Measurements from ENCODE around the gene EFNA1. TPM values are rescaled to one million over a fixed set of nuclear protein-coding genes. Genes with fewer than 3 reads are reported as not detected.
A peak's percentile ranks its signal among the peaks of the same experiment; 100 is the strongest.

Gene EFNA1
- total and polyA plus RNA-seq, 2 of the 13 experiments (the other 11 are each of a cell fraction or from before 2014, with no cell fraction given), result 81.8 to 874 TPM

GRCh38 chr1:155125946-155126555 is 1.6 kb upstream of the EFNA1 start (continued):
- TF ChIP-seq KLF13 (CRISPR knock-in tag; IDR thresholded peaks at IDR 0.05) (no peak), MEF2D (CRISPR knock-in tag; IDR thresholded peaks at IDR 0.05) (peak; percentile 94), MTA1 (CRISPR knock-in tag; IDR thresholded peaks at IDR 0.05; ENCODE audit: borderline replicate concordance) (peak; percentile 94), FOXA3 (CRISPR knock-in tag; IDR thresholded peaks at IDR 0.05) (peak; percentile 92), SMYD3 (CRISPR knock-in tag; IDR thresholded peaks at IDR 0.05) (peak; percentile 98), ZNF75D (CRISPR knock-in tag; IDR thresholded peaks at IDR 0.05; ENCODE audit: borderline replicate concordance) (no peak), AFF4 (CRISPR knock-in tag; IDR thresholded peaks at IDR 0.05) (no peak), IKZF4 (CRISPR knock-in tag; IDR thresholded peaks at IDR 0.05; ENCODE audit: borderline replicate concordance, low read depth, not compliant biosample characterization) (peak; percentile 73), XRCC5 (optimal IDR thresholded peaks at IDR 0.05; ENCODE audit: low read length) (peak; percentile 56), ZSCAN31 (CRISPR knock-in tag; IDR thresholded peaks at IDR 0.05; ENCODE audit: low read depth) (peak; percentile 91), MATR3 (CRISPR knock-in tag; IDR thresholded peaks at IDR 0.05) (no peak), EED (CRISPR knock-in tag; IDR thresholded peaks at IDR 0.05) (peak; percentile 97), ZBTB34 (CRISPR knock-in tag; IDR thresholded peaks at IDR 0.05) (peak; percentile 92), HOXA9 (CRISPR knock-in tag; IDR thresholded peaks at IDR 0.05; ENCODE audit: borderline replicate concordance) (peak; percentile 66), MAFF (IDR thresholded peaks at IDR 0.05; ENCODE audit: low read depth, low read length) (no peak), ZNF501 (CRISPR knock-in tag; IDR thresholded peaks at IDR 0.05) (peak; percentile 86; the same call in 1 of the 2 replicates), TFAP4 (IDR thresholded peaks at IDR 0.05; ENCODE audit: borderline replicate concordance, low read depth) (peak; percentile 69; the same call in 1 of the 2 replicates), MED8 (CRISPR knock-in tag; IDR thresholded peaks at IDR 0.05; ENCODE audit: insufficient replicate concordance) (peak; percentile 98), ZNF207 (IDR thresholded peaks at IDR 0.05; ENCODE audit: borderline replicate concordance) (no peak), NRL (CRISPR knock-in tag; IDR thresholded peaks at IDR 0.05; ENCODE audit: borderline replicate concordance) (peak; percentile 64; the same call in 1 of the 2 replicates), BRD4 (CRISPR knock-in tag; IDR thresholded peaks at IDR 0.05) (peak; percentile 70; the same call in 1 of the 2 replicates), POGZ (CRISPR knock-in tag; IDR thresholded peaks at IDR 0.05) (peak; percentile 84), SMARCC2 (IDR thresholded peaks at IDR 0.05) (no peak), NFE2L2 (IDR thresholded peaks at IDR 0.05; ENCODE audit: low read length) (no peak), NR2F2 (IDR thresholded peaks at IDR 0.05; ENCODE audit: borderline replicate concordance, low read depth) (no peak), ZNF234 (CRISPR knock-in tag; conservative IDR thresholded peaks at IDR 0.05) (peak; percentile 89; the same call in 1 of the 2 replicates)

All from HepG2 (cell line).